Hepatocyte (in vitro differentiated cells): Measurements from ENCODE around the gene STIM2. TPM values are rescaled to one million over a fixed set of nuclear protein-coding genes. Genes with fewer than 3 reads are reported as not detected.

Source experiments
- DNase-seq: peaks from one replicate; pipeline ENCODE4 v3.0.0-alpha.2; 2016; ENCODE audit warnings: low spot score
- H2AFZ ChIP-seq: fragments of 200-600 bp; sonication (generic); 2 replicates; pipeline ENCODE4 v1.6.0; 2016; ENCODE audit warnings: antibody characterized with exemption, mild to moderate bottlenecking
- H3K27ac ChIP-seq: fragments of 200-600 bp; sonication (generic); 2 replicates; pipeline ENCODE4 v1.5.1; 2016; ENCODE audit warnings: mild to moderate bottlenecking
- H3K27me3 ChIP-seq: fragments of 200-600 bp; sonication (generic); 2 replicates; pipeline ENCODE4 v1.6.1; 2016
- H3K36me3 ChIP-seq: fragments of 200-600 bp; sonication (generic); replicated peaks from 2 replicates; pipeline ENCODE4 v1.5.1; 2016; ENCODE audit warnings: low read depth; ENCODE audit not compliant: insufficient read depth
- H3K4me1 ChIP-seq: fragments of 200-600 bp; sonication (generic); 2 replicates; pipeline ENCODE4 v1.5.1; 2016; ENCODE audit warnings: mild to moderate bottlenecking, moderate library complexity; ENCODE audit not compliant: insufficient read depth
- H3K4me2 ChIP-seq: fragments of 200-600 bp; sonication (generic); 2 replicates; pipeline ENCODE4 v1.6.0; 2016
- H3K4me3 ChIP-seq: fragments of 200-600 bp; sonication (generic); 2 replicates; pipeline ENCODE4 v1.5.1; 2016; ENCODE audit warnings: mild to moderate bottlenecking
- H3K79me2 ChIP-seq: fragments of 200-600 bp; sonication (generic); 2 replicates; pipeline ENCODE4 v1.6.0; 2017; ENCODE audit warnings: mild to moderate bottlenecking
- H3K9me2 ChIP-seq: fragments of 200-600 bp; sonication (generic); replicated peaks from 2 replicates; pipeline ENCODE4 v1.6.0; 2017; ENCODE audit warnings: mild to moderate bottlenecking; ENCODE audit not compliant: insufficient read depth
- H3K9me3 ChIP-seq: fragments of 200-600 bp; sonication (generic); 2 replicates; pipeline ENCODE4 v1.5.1; 2016; ENCODE audit warnings: low read depth, mild to moderate bottlenecking
- H4K20me1 ChIP-seq: fragments of 200-600 bp; sonication (generic); 2 replicates; pipeline ENCODE4 v1.6.0; 2016; ENCODE audit warnings: mild to moderate bottlenecking; ENCODE audit not compliant: insufficient read depth, poor library complexity, severe bottlenecking
- EZH2 ChIP-seq: fragments of 200-600 bp; sonication (generic); IDR thresholded peaks from 2 replicates; pipeline ENCODE4 v1.6.1; 2016; ENCODE audit warnings: antibody characterized with exemption, mild to moderate bottlenecking, borderline replicate concordance
- EZH2phosphoT487 ChIP-seq: fragments of 200-600 bp; sonication (generic); IDR thresholded peaks from one replicate; pipeline ENCODE4 v1.6.1; 2018; ENCODE audit warnings: antibody characterized with exemption, mild to moderate bottlenecking, low read depth, moderate library complexity; ENCODE audit not compliant: unreplicated experiment, severe bottlenecking
- whole genome bisulfite sequencing: methylation state at CpG from one replicate; pipeline ENCODE4 v1.1.6; 2016; ENCODE audit warnings: low lambda C conversion rate; ENCODE audit errors: missing lambda C conversion rate; 5-methylcytosine and 5-hydroxymethylcytosine counted together
- polyA plus RNA-seq: library from polyadenylated mRNA; unstranded; fragments of >200 nt; fragmentation: Nextera tagmentation; extraction: Ambion mirVana; gene quantifications from 2 replicates; pipeline ENCODE4 v1.2.1, GENCODE V29; 2016
- total RNA-seq: library from RNA; depleted of rRNA; stranded (reverse); fragments of >200 nt; gene quantifications from 2 replicates; pipeline ENCODE4 v1.2.3, GENCODE V29; 2014
- TF ChIP-seq, protein P1 (sequence below): fragments of 200-600 bp; sonication (generic); IDR thresholded peaks from 2 replicates; pipeline ENCODE4 v1.5.1; 2016; ENCODE audit warnings: antibody characterized with exemption, mild to moderate bottlenecking; ENCODE audit not compliant: poor library complexity

The STIM2 gene
- total and polyA plus RNA-seq, 2 experiments from 2014 or later, result 13.2 to 17.0 TPM

DNA sequence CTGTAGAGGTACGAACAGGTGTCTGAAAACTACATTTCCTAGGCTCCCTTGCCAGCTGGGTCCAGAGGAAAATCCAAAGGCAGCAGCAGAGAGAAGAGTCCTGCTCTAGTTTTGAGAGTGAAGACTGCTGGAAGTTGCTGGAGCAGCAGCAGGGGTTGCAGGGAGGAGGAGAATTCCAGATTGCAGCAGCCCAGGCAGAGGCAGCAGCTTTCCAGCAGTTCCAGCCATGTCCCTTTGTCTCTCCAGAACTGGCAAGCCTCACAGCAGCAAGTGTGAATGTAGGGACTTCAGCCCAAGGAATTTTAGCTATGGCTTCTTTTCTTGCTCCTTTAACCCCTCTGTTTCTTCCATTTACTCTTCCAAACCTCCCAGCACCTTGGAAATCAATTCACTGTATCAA lies 24.1 kb upstream of the STIM2 start:
- no peak overlapping the region for H2AFZ ChIP-seq
- no peak for TF ChIP-seq EZH2phosphoT487
- TF ChIP-seq, protein P1, sequence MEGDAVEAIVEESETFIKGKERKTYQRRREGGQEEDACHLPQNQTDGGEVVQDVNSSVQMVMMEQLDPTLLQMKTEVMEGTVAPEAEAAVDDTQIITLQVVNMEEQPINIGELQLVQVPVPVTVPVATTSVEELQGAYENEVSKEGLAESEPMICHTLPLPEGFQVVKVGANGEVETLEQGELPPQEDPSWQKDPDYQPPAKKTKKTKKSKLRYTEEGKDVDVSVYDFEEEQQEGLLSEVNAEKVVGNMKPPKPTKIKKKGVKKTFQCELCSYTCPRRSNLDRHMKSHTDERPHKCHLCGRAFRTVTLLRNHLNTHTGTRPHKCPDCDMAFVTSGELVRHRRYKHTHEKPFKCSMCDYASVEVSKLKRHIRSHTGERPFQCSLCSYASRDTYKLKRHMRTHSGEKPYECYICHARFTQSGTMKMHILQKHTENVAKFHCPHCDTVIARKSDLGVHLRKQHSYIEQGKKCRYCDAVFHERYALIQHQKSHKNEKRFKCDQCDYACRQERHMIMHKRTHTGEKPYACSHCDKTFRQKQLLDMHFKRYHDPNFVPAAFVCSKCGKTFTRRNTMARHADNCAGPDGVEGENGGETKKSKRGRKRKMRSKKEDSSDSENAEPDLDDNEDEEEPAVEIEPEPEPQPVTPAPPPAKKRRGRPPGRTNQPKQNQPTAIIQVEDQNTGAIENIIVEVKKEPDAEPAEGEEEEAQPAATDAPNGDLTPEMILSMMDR, result no peak
- no peak for TF ChIP-seq EZH2
- no peak overlapping the region for H3K27ac ChIP-seq
- H3K27me3 ChIP-seq, result no peaks in the 10 kb centered on the region
- WGBS, result 95% methylated on average over 1 of the region's 1 CpG
- no peaks in the 10 kb centered on the region for H3K9me3 ChIP-seq
- H3K4me3 ChIP-seq, result no peak overlapping the region
- no peaks in the 10 kb centered on the region for H3K36me3 ChIP-seq
- no peaks in the 10 kb centered on the region for H3K79me2 ChIP-seq
- H3K4me2 ChIP-seq, result no peak overlapping the region
- no peaks in the 10 kb centered on the region for H3K9me2 ChIP-seq
- no peak for DNase-seq
- peaks cover 18% of the 10 kb centered on the region for H3K4me1 ChIP-seq
- no peaks in the 10 kb centered on the region for H4K20me1 ChIP-seq

DNA sequence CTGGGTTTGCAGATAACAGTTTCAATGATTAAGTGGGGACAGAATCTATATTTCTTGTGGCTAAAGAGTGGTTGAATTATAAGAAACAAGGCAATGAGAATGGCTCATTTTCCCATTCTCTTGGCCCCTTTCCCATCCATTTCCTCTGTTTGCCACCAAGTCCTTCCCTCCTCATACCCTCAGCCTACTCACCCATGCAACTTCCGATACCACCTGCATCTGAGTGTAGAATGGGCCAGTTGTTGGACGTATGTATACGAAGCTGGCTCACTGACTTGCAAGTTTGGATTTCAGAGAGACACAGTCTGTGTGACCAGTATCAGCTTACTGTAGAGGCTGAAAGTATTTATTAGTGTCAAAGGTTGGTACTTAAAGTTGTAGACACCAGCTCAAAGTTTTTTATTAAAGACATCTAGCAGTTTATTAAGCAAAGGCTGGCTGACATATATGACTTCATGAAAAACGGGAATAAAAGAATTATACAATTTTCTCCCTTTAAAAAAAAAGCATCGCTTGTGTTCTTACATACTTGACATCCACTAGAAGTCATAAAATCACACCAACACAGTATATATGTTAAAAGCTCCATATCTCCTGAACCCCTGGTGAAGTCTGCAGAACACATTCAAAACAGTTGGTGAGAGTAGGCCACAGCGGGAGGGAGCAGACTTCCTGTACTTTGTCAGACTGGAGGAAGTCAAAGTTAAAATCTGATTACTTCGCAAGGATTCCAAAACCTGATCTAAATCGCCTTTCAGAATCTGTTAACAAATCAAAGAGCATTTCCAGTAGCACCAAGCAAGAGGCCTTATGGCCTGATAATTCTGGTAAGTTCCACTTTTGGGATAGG lies 22.4 kb upstream of the STIM2 start:
- TF ChIP-seq EZH2phosphoT487, result no peak
- TF ChIP-seq EZH2, result no peak
- TF ChIP-seq, protein P1, result no peak
- no peaks in the 10 kb centered on the region for H4K20me1 ChIP-seq
- H3K4me2 ChIP-seq, result peak overlapping the region; percentile 25
- WGBS, result 57% methylated on average over 8 of the region's 8 CpGs
- H3K36me3 ChIP-seq, result no peaks in the 10 kb centered on the region
- no peak for DNase-seq
- H3K4me3 ChIP-seq, result no peak overlapping the region
- no peaks in the 10 kb centered on the region for H3K9me2 ChIP-seq
- H3K4me1 ChIP-seq, result peaks cover 18% of the 10 kb centered on the region
- no peaks in the 10 kb centered on the region for H3K9me3 ChIP-seq
- peak overlapping the region; percentile 33 for H3K27ac ChIP-seq
- no peaks in the 10 kb centered on the region for H3K27me3 ChIP-seq
- no peak overlapping the region for H2AFZ ChIP-seq
- no peaks in the 10 kb centered on the region for H3K79me2 ChIP-seq

DNA sequence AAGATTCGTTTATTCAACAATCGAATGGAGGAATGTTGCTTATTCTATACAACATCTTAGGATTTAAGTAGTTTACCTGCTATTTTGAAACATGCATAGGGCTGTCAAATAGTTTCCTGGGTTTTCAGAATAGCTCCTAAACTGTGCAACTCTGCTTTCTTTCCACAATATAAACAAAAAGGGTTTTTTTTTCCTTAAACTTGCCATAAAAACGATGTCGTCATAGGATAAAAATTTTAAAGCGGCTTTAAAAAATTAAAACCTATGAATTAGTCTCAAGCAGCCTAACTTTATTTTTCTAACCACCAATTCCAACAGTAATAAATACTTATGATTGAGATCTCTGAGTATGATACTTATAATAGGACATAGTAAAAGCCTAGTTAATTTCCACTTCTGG lies 21.6 kb upstream of the STIM2 start:
- no peak for TF ChIP-seq EZH2
- no peak for TF ChIP-seq EZH2phosphoT487
- TF ChIP-seq, protein P1, result no peak
- Histone ChIP-seq H3K27ac (peak overlapping the region; percentile 33), H4K20me1 (no peaks in the 10 kb centered on the region), H3K79me2 (no peaks in the 10 kb centered on the region), H3K4me3 (no peak overlapping the region), H3K36me3 (no peaks in the 10 kb centered on the region), H3K4me2 (peak overlapping the region; percentile 25), H3K9me2 (no peaks in the 10 kb centered on the region), H2AFZ (no peak overlapping the region), H3K27me3 (no peaks in the 10 kb centered on the region), H3K4me1 (peaks cover 18% of the 10 kb centered on the region), H3K9me3 (no peaks in the 10 kb centered on the region)
- no peak for DNase-seq
- WGBS, result 50% methylated on average over 5 of the region's 5 CpGs
